Measurements from ENCODE around the gene CALN1. TPM values are rescaled to one million over a fixed set of nuclear protein-coding genes. Genes with fewer than 3 reads are reported as not detected.

CALN1 gene
- total and polyA plus RNA-seq, 9 of the 15 experiments (the other 6 are each of a cell fraction or from before 2014, with no cell fraction given): 1.4 to 7.5 (median 3.3) TPM

GRCh38 chr7:71886046-71886445 lies 526.1 kb downstream of the CALN1 start:
- ChIA-PET CTCF (ENCODE audit: low intra/inter-chr PET ratio) (no interaction called here), POLR2A (no interaction called here)
- H3K9ac ChIP-seq (ENCODE audit: insufficient read depth in 1 of 2, low read depth in 2 of 2, low read length in 2 of 2): no peak overlapping the region
- no peaks in the 10 kb centered on the region for H3K9me3 ChIP-seq (replicated peaks; ENCODE audit: control insufficient read depth, insufficient read depth, low read depth, low read length)
- H3K27me3 ChIP-seq (ENCODE audit: control insufficient read depth in 2 of 2, insufficient read depth in 2 of 2, low read length in 2 of 2): peaks cover 0 to 17% of the 10 kb centered on the region in 2 experiments; a peak in 3 of 5 replicates
- TF ChIP-seq PURB (CRISPR knock-in tag; IDR thresholded peaks at IDR 0.05; ENCODE audit: low read depth) (no peak), ZFP1 (CRISPR knock-in tag; IDR thresholded peaks at IDR 0.05) (no peak), RUNX1 (IDR thresholded peaks at IDR 0.05; ENCODE audit: low read depth) (no peak), ZNF140 (CRISPR knock-in tag; IDR thresholded peaks at IDR 0.05) (no peak), PKNOX1 (IDR thresholded peaks at IDR 0.05) (peak; percentile 40; the same call in 1 of the 2 replicates), ATF2 (CRISPR knock-in tag; IDR thresholded peaks at IDR 0.05) (no peak), DPF2 (IDR thresholded peaks at IDR 0.05) (no peak)
- ATAC-seq (no peak), DNase-seq (ENCODE audit: extremely low read depth in 1 of 4, low spot score in 3 of 4) (no peak), FAIRE-seq (no peak)
- H3K4me1 ChIP-seq (replicated peaks in 1 of 2; ENCODE audit: control insufficient read depth in 2 of 2, insufficient read depth in 2 of 2, low read length in 2 of 2): no peaks in the 10 kb centered on the region
- H3K27ac ChIP-seq (ENCODE audit: extremely low read depth, low read depth, low read length): no peak overlapping the region
- 3% methylated on average over 7 of the region's 7 CpGs for WGBS (ENCODE audit: insufficient coverage, low coverage, missing lambda C conversion rate)
- no peak overlapping the region for H3K4me3 ChIP-seq
- H3K9me1 ChIP-seq (ENCODE audit: control insufficient read depth, insufficient read depth, low read length): no peaks in the 10 kb centered on the region
- H2AFZ ChIP-seq (ENCODE audit: low read depth, low read length): no peak overlapping the region
- no peaks in the 10 kb centered on the region for H4K20me1 ChIP-seq (replicated peaks; ENCODE audit: control insufficient read depth, insufficient read depth, low read length)
- intact Hi-C loops (cut with micrococcal nuclease) (no loop called here), in situ Hi-C loops (cut with MboI) (no loop called here)
- no peaks in the 10 kb centered on the region for H3K36me3 ChIP-seq (ENCODE audit: control insufficient read depth, insufficient read depth, low read length)
- no peaks in the 10 kb centered on the region for H3K79me2 ChIP-seq (ENCODE audit: control insufficient read depth, insufficient read depth, low read length)
- BruUV-seq (replicated peaks): no TSS peak
- H3K4me2 ChIP-seq (ENCODE audit: insufficient read depth, low read length): no peak overlapping the region
